Epithelial cell of esophagus (primary cell): Measurements from ENCODE around the gene OPA1.

ENCODE experiments used
- DNase-seq: peaks from one replicate; pipeline ENCODE4 v3.0.0; 2010; ENCODE audit warnings: low read depth
- H3K4me3 ChIP-seq: 2 replicates; pipeline ENCODE4 v1.5.1; 2011; ENCODE audit warnings: mild to moderate bottlenecking, low read length, control low read depth
- TF ChIP-seq, protein P1 (sequence below): IDR thresholded peaks from 2 replicates; pipeline ENCODE4 v1.5.1; 2011; ENCODE audit warnings: low read depth, mild to moderate bottlenecking, low read length, control low read depth, inconsistent platforms; ENCODE audit not compliant: insufficient read depth; ENCODE audit errors: missing control alignments

OPA1 gene

DNA sequence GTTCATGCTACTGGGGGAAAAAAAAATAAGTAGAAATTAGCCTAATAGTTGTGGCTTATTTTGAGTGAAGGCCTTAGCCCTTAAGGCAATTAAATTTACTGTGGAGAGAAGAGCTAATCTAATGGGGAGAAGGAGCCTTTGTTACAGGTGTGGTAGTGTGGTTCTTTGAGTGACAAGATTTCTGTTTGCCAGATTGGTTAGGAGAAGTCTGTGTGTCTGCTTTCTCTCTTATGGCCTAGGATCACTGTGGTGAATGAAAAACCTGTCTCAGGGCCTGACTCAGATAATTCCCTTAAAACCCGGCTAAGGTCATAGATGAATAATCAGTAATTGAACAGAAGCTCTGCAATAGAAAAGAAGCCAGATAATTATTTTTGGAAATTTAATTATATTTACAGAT lies 27.0 kb downstream of the OPA1 start:
- no peak overlapping the region for H3K4me3 ChIP-seq
- DNase-seq = no peak
- TF ChIP-seq, protein P1, sequence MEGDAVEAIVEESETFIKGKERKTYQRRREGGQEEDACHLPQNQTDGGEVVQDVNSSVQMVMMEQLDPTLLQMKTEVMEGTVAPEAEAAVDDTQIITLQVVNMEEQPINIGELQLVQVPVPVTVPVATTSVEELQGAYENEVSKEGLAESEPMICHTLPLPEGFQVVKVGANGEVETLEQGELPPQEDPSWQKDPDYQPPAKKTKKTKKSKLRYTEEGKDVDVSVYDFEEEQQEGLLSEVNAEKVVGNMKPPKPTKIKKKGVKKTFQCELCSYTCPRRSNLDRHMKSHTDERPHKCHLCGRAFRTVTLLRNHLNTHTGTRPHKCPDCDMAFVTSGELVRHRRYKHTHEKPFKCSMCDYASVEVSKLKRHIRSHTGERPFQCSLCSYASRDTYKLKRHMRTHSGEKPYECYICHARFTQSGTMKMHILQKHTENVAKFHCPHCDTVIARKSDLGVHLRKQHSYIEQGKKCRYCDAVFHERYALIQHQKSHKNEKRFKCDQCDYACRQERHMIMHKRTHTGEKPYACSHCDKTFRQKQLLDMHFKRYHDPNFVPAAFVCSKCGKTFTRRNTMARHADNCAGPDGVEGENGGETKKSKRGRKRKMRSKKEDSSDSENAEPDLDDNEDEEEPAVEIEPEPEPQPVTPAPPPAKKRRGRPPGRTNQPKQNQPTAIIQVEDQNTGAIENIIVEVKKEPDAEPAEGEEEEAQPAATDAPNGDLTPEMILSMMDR = no peak

DNA sequence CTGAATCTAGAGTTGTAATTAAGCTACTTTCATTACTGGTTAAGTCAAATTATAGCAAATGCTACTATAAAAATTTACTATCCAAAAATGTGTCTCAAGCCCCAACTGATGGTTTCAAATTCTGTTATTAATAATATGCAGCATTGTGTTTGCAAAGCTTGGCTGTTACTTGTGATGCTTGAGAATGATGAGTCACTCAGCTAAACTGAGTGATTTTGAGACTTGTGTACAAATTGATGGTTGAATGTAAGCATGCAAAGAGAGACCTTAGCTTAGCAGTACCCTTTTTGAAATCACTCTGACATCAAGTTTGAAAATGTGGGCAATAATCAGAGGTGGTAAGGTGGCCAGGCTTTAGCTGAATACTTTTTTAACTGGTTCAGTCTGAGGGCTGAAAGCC lies 27.6 kb downstream of the OPA1 start:
- no peak overlapping the region for H3K4me3 ChIP-seq
- DNase-seq = peak; percentile 3
- TF ChIP-seq, protein P1 = no peak

DNA sequence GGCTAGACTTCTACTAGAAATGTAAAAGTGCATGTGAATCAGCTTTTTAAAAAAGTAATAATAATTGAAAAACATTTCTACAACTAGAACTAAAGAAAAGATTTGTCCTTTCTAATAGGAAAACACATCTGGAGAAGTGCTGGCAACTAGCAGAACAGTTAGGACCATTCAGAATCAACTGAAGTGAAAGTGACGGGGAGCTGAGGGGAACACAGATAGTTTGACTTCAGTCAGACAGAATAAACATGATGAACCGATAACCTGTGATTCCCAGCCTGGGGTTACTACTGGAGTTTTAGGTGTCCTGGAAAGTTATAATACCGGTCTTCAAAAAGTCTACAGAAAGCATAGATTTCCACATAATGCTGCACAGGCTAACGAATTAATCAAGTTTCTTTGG lies 28.1 kb downstream of the OPA1 start:
- TF ChIP-seq, protein P1 = no peak
- DNase-seq = no peak
- H3K4me3 ChIP-seq = no peak overlapping the region

DNA sequence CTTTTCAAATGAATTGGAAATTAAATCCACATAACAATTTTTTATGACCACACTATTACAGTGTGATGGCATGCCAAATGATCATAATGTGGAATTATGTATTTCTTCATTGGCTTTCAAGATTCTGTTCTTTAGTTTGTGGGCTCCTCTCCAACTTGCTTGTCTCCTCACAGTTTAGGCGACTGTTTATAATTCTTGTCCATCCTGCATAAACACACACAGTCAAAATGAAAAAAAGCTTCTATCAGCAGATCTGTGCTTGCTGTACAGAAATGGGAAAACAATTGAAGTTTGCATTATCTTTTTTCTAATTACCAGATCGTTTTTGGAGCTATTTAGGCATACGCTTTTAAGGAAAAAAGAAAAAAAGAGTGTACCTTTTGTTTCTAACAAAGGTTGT lies 37.0 kb downstream of the OPA1 start:
- no peak for DNase-seq
- TF ChIP-seq, protein P1 = no peak
- H3K4me3 ChIP-seq = no peak overlapping the region

DNA sequence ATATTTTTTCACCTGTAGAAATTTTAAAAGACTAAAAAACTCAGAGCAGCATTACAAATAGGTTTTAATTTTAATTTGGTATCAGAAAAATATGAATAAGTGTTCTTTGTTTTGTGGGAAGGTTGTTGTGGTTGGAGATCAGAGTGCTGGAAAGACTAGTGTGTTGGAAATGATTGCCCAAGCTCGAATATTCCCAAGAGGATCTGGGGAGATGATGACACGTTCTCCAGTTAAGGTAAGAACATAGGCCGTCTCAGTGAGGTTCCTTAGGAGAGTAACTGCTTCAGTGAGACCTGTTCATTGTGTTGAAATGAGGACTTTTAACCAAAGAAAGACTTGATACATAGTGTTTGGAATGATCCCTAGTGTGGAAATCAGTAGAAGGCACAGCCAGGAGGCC lies 44.8 kb downstream of the OPA1 start:
- no peak overlapping the region for H3K4me3 ChIP-seq
- DNase-seq = peak; percentile 2
- TF ChIP-seq, protein P1 = no peak

DNA sequence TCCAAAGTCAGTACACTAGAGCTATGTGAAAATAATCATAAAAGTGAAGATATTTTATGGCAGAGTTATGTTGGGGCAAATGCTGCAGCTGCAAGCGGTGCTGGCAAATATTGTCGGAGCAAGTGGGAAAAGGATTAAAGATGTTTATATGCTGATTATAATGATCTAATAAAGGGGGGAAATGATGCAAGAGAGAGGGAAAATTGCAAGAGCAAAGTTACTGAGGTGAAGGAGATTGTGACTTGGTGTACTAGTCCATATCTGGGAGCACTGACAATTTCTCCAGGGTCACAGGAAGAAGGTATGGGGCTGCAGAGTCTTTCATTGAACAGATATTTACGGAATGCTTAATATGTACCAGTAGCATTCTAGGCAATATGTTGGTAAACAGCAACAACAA lies 45.8 kb downstream of the OPA1 start:
- DNase-seq = no peak
- TF ChIP-seq, protein P1 = no peak
- H3K4me3 ChIP-seq = no peak overlapping the region

DNA sequence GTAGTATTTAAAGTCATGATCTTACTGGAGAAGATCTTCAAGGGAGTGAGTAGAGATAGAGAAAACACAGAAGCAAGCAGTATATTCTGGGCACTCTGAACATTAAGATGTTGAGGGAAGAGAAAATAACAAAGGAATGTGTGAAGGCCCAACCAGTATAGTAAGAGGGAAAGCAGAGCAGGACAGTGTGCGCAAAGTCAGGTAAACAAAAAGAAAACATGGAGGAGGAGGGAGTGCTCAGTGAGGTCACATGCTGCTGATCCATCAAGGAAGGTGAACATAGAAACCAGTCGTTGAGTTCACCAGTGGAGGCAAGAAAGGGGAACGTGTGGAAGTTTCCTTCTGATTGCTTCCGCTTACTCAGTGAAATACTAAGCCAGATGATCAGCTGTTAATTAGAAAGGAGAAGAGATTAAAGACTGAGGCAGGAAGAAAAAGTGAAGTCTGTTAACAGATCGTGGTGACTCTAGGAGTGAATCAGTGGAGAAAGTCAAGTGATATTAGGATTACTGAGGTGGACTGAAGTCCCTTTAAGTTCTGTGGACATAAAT lies 47.2 kb downstream of the OPA1 start:
- TF ChIP-seq, protein P1 = no peak
- DNase-seq = no peak
- no peak overlapping the region for H3K4me3 ChIP-seq
